HG03439 (cell line): ENCODE data around the gene COL23A1.

Experiments used
- ATAC-seq: cut with Tn5 transposase; IDR thresholded peaks from one replicate; pipeline ENCODE4 v1.9.1; 2021; ENCODE audit warnings: mild to moderate bottlenecking, moderate library complexity; ENCODE audit not compliant: unreplicated experiment

COL23A1 gene

GRCh38 chr5:178590141-178590923, at the start of gene COL23A1:
Gene COL23A1 (minus strand): TSS chr5:178590393.
- no peak for ATAC-seq

GRCh38 chr5:178637356-178638074, 47.3 kb upstream of the COL23A1 start:
- no peak for ATAC-seq

- ATAC-seq = no peak
These were observed 42.1 kb upstream of the COL23A1 start for GRCh38 chr5:178632285-178632684.

- ATAC-seq = no peak
These were observed 40.8 kb upstream of the COL23A1 start for GRCh38 chr5:178630951-178631350.

- no peak for ATAC-seq
These were observed 40.3 kb upstream of the COL23A1 start for GRCh38 chr5:178630475-178630930.

GRCh38 chr5:178627259-178627598, 37.0 kb upstream of the COL23A1 start:
- ATAC-seq = no peak

- ATAC-seq = peak; percentile 79
These were observed 36.5 kb upstream of the COL23A1 start, which contains the start of gene CLK4 for GRCh38 chr5:178626484-178627258. Gene CLK4 (minus strand): TSS chr5:178627050. CDS start chr5:178623416, 3,634 bp downstream.

GRCh38 chr5:178625679-178626483, 35.7 kb upstream of the COL23A1 start:
- ATAC-seq = peak; percentile 23

- no peak for ATAC-seq
These were observed 34.7 kb upstream of the COL23A1 start for GRCh38 chr5:178624631-178625546.

GRCh38 chr5:178622679-178623247, 32.6 kb upstream of the COL23A1 start:
- ATAC-seq = no peak

- no peak for ATAC-seq
These were observed 29.2 kb upstream of the COL23A1 start for GRCh38 chr5:178619390-178619789.

- no peak for ATAC-seq
These were observed 22.1 kb upstream of the COL23A1 start for GRCh38 chr5:178612299-178612698.

- no peak for ATAC-seq
These were observed 16.1 kb upstream of the COL23A1 start for GRCh38 chr5:178606269-178606668.

GRCh38 chr5:178605788-178606187, 15.6 kb upstream of the COL23A1 start:
- ATAC-seq = no peak

- no peak for ATAC-seq
These were observed 12.6 kb upstream of the COL23A1 start for GRCh38 chr5:178602752-178603151.

- ATAC-seq = no peak
These were observed 5.6 kb upstream of the COL23A1 start for GRCh38 chr5:178595750-178596149.

GRCh38 chr5:178595150-178595549, 5.0 kb upstream of the COL23A1 start:
- no peak for ATAC-seq

- no peak for ATAC-seq
These were observed 781 bp upstream of the COL23A1 start for GRCh38 chr5:178590924-178591423.
